ENCODE measurements around the gene LNP1.

Gene LNP1

GRCh38 chr3:100399341-100400071 lies 1.8 kb upstream of the LNP1 start:
- Histone ChIP-seq H3K36me3 (ENCODE audit: control insufficient read depth in 1 of 2, insufficient read depth in 2 of 2, low read length in 2 of 2) (no peaks in the 10 kb centered on the region), H3K4me3 (ENCODE audit: low read depth in 1 of 2, low read length in 2 of 2) (peak overlapping the region; percentile 89 to 98), H3K27me3 (ENCODE audit: control insufficient read depth in 1 of 2, insufficient read depth in 2 of 2, low read length in 2 of 2) (no peaks in the 10 kb centered on the region), H3K4me1 (ENCODE audit: control insufficient read depth in 1 of 2, insufficient read depth in 2 of 2, low read length in 2 of 2) (peaks cover 29 to 55% of the 10 kb centered on the region in 2 donors), H3K9ac (ENCODE audit: low read depth in 1 of 2, low read length in 2 of 2) (peak overlapping the region; percentile 77 to 91), H3K9me3 (ENCODE audit: control insufficient read depth in 1 of 2, low read length in 2 of 2) (no peaks in the 10 kb centered on the region), H3K27ac (ENCODE audit: low read depth, low read length) (no peak overlapping the region)

- H3K36me3 ChIP-seq (ENCODE audit: control insufficient read depth in 1 of 2, insufficient read depth in 2 of 2, low read length in 2 of 2) = no peaks in the 10 kb centered on the region
- peak overlapping the region; percentile 82 for H3K27ac ChIP-seq (ENCODE audit: low read depth, low read length)
- H3K4me3 ChIP-seq (ENCODE audit: low read depth in 1 of 2, low read length in 2 of 2) = peak overlapping the region; percentile 89 to 98
- no peaks in the 10 kb centered on the region for H3K27me3 ChIP-seq (ENCODE audit: control insufficient read depth in 1 of 2, insufficient read depth in 2 of 2, low read length in 2 of 2)
- H3K4me1 ChIP-seq (ENCODE audit: control insufficient read depth in 1 of 2, insufficient read depth in 2 of 2, low read length in 2 of 2) = peaks cover 29 to 55% of the 10 kb centered on the region in 2 donors
- H3K9ac ChIP-seq (ENCODE audit: low read depth in 1 of 2, low read length in 2 of 2) = peak overlapping the region; percentile 77 to 91
- H3K9me3 ChIP-seq (ENCODE audit: control insufficient read depth in 1 of 2, low read length in 2 of 2) = no peaks in the 10 kb centered on the region
Measured at GRCh38 chr3:100400419-100400779, 940 bp upstream of the LNP1 start.

DNA sequence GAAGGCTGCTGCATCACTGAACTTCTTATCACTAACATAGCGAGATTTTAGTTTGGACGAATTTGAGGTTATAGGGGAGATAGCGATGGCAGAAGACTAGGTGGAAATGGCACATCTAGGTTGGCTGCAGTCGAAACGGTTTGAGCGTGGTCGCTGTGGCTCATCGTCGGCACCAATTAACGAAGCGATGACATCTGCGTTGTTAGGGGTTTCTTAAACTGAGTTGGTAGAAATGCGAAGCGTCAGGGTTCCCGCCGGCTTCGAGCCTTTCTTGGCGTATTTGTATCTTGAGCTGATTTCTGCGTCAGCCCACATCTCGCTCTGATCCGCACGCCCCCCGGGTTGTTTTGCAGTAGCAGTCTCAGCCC lies 319 bp downstream of the LNP1 start:
- Histone ChIP-seq H3K9me3 (ENCODE audit: control insufficient read depth in 1 of 2, low read length in 2 of 2) (no peaks in the 10 kb centered on the region), H3K9ac (ENCODE audit: low read depth in 1 of 2, low read length in 2 of 2) (peak overlapping the region; percentile 77 to 91), H3K27me3 (ENCODE audit: control insufficient read depth in 1 of 2, insufficient read depth in 2 of 2, low read length in 2 of 2) (no peaks in the 10 kb centered on the region), H3K27ac (ENCODE audit: low read depth, low read length) (peak overlapping the region; percentile 82), H3K36me3 (ENCODE audit: control insufficient read depth in 1 of 2, insufficient read depth in 2 of 2, low read length in 2 of 2) (no peaks in the 10 kb centered on the region), H3K4me3 (ENCODE audit: low read depth in 1 of 2, low read length in 2 of 2) (peak overlapping the region; percentile 89 to 98), H3K4me1 (ENCODE audit: control insufficient read depth in 1 of 2, insufficient read depth in 2 of 2, low read length in 2 of 2) (peaks cover 26 to 47% of the 10 kb centered on the region in 2 donors)

DNA sequence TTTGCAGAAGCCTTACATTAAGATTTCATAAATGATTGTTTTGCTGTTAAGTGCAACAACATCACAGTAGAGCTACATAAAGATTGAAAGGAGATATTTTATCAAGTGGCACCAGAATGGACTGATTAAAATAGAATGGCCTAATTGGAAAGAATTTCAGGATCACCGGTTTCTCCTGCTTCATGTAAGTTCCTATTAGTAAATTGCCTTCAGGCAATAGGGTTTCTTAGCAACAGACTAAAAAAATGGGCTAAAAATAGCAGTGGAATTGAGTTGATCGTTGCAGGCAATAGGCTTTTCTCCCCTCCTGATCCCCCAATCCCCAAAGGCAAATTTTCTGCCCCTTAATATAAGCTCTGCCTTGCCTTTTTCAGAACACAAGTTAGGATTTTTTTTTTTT lies 917 bp downstream of the LNP1 start:
- peak overlapping the region; percentile 77 to 91 for H3K9ac ChIP-seq (ENCODE audit: low read depth in 1 of 2, low read length in 2 of 2)
- H3K36me3 ChIP-seq (ENCODE audit: control insufficient read depth in 1 of 2, insufficient read depth in 2 of 2, low read length in 2 of 2) = no peaks in the 10 kb centered on the region
- H3K27ac ChIP-seq (ENCODE audit: low read depth, low read length) = no peak overlapping the region
- no peaks in the 10 kb centered on the region for H3K27me3 ChIP-seq (ENCODE audit: control insufficient read depth in 1 of 2, insufficient read depth in 2 of 2, low read length in 2 of 2)
- H3K4me1 ChIP-seq (ENCODE audit: control insufficient read depth in 1 of 2, insufficient read depth in 2 of 2, low read length in 2 of 2) = peaks cover 26 to 41% of the 10 kb centered on the region in 2 donors
- peaks cover 3% of the 10 kb centered on the region in 2 donors for H3K9me3 ChIP-seq (ENCODE audit: control insufficient read depth in 1 of 2, low read length in 2 of 2)
- peak overlapping the region; percentile 89 to 98 for H3K4me3 ChIP-seq (ENCODE audit: low read depth in 1 of 2, low read length in 2 of 2)

GRCh38 chr3:100402891-100403290 lies 1.6 kb downstream of the LNP1 start:
- peaks cover 26 to 41% of the 10 kb centered on the region in 2 donors for H3K4me1 ChIP-seq (ENCODE audit: control insufficient read depth in 1 of 2, insufficient read depth in 2 of 2, low read length in 2 of 2)
- H3K9ac ChIP-seq (ENCODE audit: low read depth in 1 of 2, low read length in 2 of 2) = peak overlapping the region in 1 of 2 donors; percentile 77
- H3K9me3 ChIP-seq (ENCODE audit: control insufficient read depth in 1 of 2, low read length in 2 of 2) = peaks cover 3 to 8% of the 10 kb centered on the region in 2 donors
- no peaks in the 10 kb centered on the region for H3K27me3 ChIP-seq (ENCODE audit: control insufficient read depth in 1 of 2, insufficient read depth in 2 of 2, low read length in 2 of 2)
- H3K36me3 ChIP-seq (ENCODE audit: control insufficient read depth in 1 of 2, insufficient read depth in 2 of 2, low read length in 2 of 2) = no peaks in the 10 kb centered on the region
- peak overlapping the region; percentile 89 to 98 for H3K4me3 ChIP-seq (ENCODE audit: low read depth in 1 of 2, low read length in 2 of 2)
- no peak overlapping the region for H3K27ac ChIP-seq (ENCODE audit: low read depth, low read length)

GRCh38 chr3:100403362-100404249 lies 2.3 kb downstream of the LNP1 start:
- H3K9ac ChIP-seq (ENCODE audit: low read depth in 1 of 2, low read length in 2 of 2) = no peak overlapping the region

DNA sequence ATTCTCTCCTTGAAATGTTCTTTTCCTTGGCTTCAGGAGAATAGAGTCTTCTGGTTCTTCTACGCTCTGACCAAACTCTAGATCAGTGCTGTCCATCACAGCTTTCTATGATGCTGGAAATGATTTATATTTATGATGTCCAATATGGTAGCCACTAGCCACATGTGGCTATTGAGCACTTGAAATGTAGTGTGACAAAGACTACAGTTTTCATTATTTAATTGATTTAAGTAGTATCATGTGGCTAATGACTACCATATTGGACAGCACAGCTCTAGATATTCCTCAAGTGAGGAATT lies 2.9 kb downstream of the LNP1 start:
- H3K36me3 ChIP-seq (ENCODE audit: control insufficient read depth in 1 of 2, insufficient read depth in 2 of 2, low read length in 2 of 2) = no peaks in the 10 kb centered on the region
- peaks cover 3 to 8% of the 10 kb centered on the region in 2 donors for H3K9me3 ChIP-seq (ENCODE audit: control insufficient read depth in 1 of 2, low read length in 2 of 2)
- H3K4me3 ChIP-seq (ENCODE audit: low read depth in 1 of 2, low read length in 2 of 2) = no peak overlapping the region
- no peak overlapping the region for H3K9ac ChIP-seq (ENCODE audit: low read depth in 1 of 2, low read length in 2 of 2)
- peaks cover 24 to 32% of the 10 kb centered on the region in 2 donors for H3K4me1 ChIP-seq (ENCODE audit: control insufficient read depth in 1 of 2, insufficient read depth in 2 of 2, low read length in 2 of 2)
- H3K27me3 ChIP-seq (ENCODE audit: control insufficient read depth in 1 of 2, insufficient read depth in 2 of 2, low read length in 2 of 2) = no peaks in the 10 kb centered on the region
- no peak overlapping the region for H3K27ac ChIP-seq (ENCODE audit: low read depth, low read length)

More at GRCh38 chr3:100403362-100404249, 2.3 kb downstream of the LNP1 start:
- H3K27me3 ChIP-seq (ENCODE audit: control insufficient read depth in 1 of 2, insufficient read depth in 2 of 2, low read length in 2 of 2) = no peaks in the 10 kb centered on the region
- H3K4me1 ChIP-seq (ENCODE audit: control insufficient read depth in 1 of 2, insufficient read depth in 2 of 2, low read length in 2 of 2) = peaks cover 26 to 38% of the 10 kb centered on the region in 2 donors
- peaks cover 3 to 8% of the 10 kb centered on the region in 2 donors for H3K9me3 ChIP-seq (ENCODE audit: control insufficient read depth in 1 of 2, low read length in 2 of 2)
- peak overlapping the region; percentile 89 to 98 for H3K4me3 ChIP-seq (ENCODE audit: low read depth in 1 of 2, low read length in 2 of 2)
- H3K36me3 ChIP-seq (ENCODE audit: control insufficient read depth in 1 of 2, insufficient read depth in 2 of 2, low read length in 2 of 2) = no peaks in the 10 kb centered on the region
- H3K27ac ChIP-seq (ENCODE audit: low read depth, low read length) = no peak overlapping the region

GRCh38 chr3:100407164-100407563 lies 5.8 kb downstream of the LNP1 start:
- Histone ChIP-seq H3K4me1 (ENCODE audit: control insufficient read depth in 1 of 2, insufficient read depth in 2 of 2, low read length in 2 of 2) (peaks cover 12 to 20% of the 10 kb centered on the region in 2 donors), H3K27me3 (ENCODE audit: control insufficient read depth in 1 of 2, insufficient read depth in 2 of 2, low read length in 2 of 2) (no peaks in the 10 kb centered on the region), H3K36me3 (ENCODE audit: control insufficient read depth in 1 of 2, insufficient read depth in 2 of 2, low read length in 2 of 2) (no peaks in the 10 kb centered on the region), H3K9me3 (ENCODE audit: control insufficient read depth in 1 of 2, low read length in 2 of 2) (peaks cover 3 to 15% of the 10 kb centered on the region in 2 donors), H3K4me3 (ENCODE audit: low read depth in 1 of 2, low read length in 2 of 2) (no peak overlapping the region), H3K9ac (ENCODE audit: low read depth in 1 of 2, low read length in 2 of 2) (no peak overlapping the region), H3K27ac (ENCODE audit: low read depth, low read length) (no peak overlapping the region)

GRCh38 chr3:100407977-100408532 lies 6.7 kb downstream of the LNP1 start:
- Histone ChIP-seq H3K27ac (ENCODE audit: low read depth, low read length) (no peak overlapping the region), H3K9me3 (ENCODE audit: control insufficient read depth in 1 of 2, low read length in 2 of 2) (peaks cover 3 to 15% of the 10 kb centered on the region in 2 donors), H3K4me1 (ENCODE audit: control insufficient read depth in 1 of 2, insufficient read depth in 2 of 2, low read length in 2 of 2) (peaks cover 8 to 11% of the 10 kb centered on the region in 2 donors), H3K27me3 (ENCODE audit: control insufficient read depth in 1 of 2, insufficient read depth in 2 of 2, low read length in 2 of 2) (no peaks in the 10 kb centered on the region), H3K36me3 (ENCODE audit: control insufficient read depth in 1 of 2, insufficient read depth in 2 of 2, low read length in 2 of 2) (no peaks in the 10 kb centered on the region), H3K4me3 (ENCODE audit: low read depth in 1 of 2, low read length in 2 of 2) (no peak overlapping the region), H3K9ac (ENCODE audit: low read depth in 1 of 2, low read length in 2 of 2) (no peak overlapping the region)
